ENCODE measurements around the gene GPC5. TPM values are rescaled to one million over a fixed set of nuclear protein-coding genes. Genes with fewer than 3 reads are reported as not detected.
A peak's percentile ranks its signal among the peaks of the same experiment; 100 is the strongest.

Gene GPC5
- total and polyA plus RNA-seq, 4 donors: 15.2 to 54.4 (median 24.0) TPM

- Histone ChIP-seq H3K36me3 (ENCODE audit: control insufficient read depth, insufficient read depth, low read length) (no peaks in the 10 kb centered on the region), H3K4me3 (ENCODE audit: low read depth, low read length) (no peak overlapping the region), H3K9me3 (ENCODE audit: control insufficient read depth, insufficient read depth, low read length) (no peaks in the 10 kb centered on the region), H3K27ac (ENCODE audit: low read depth, low read length) (no peak overlapping the region), H3K4me1 (ENCODE audit: control insufficient read depth, insufficient read depth, low read length) (no peaks in the 10 kb centered on the region), H3K27me3 (ENCODE audit: control insufficient read depth, insufficient read depth, low read length) (no peaks in the 10 kb centered on the region)
- DNase-seq (ENCODE audit: low read depth in 4 of 6, low spot score in 6 of 6): no peak
- WGBS (ENCODE audit: insufficient coverage): no CpG with 5 or more reads among the region's 4 CpGs
These were observed 631.2 kb downstream of the GPC5 start for GRCh38 chr13:92029641-92030040.

DNA sequence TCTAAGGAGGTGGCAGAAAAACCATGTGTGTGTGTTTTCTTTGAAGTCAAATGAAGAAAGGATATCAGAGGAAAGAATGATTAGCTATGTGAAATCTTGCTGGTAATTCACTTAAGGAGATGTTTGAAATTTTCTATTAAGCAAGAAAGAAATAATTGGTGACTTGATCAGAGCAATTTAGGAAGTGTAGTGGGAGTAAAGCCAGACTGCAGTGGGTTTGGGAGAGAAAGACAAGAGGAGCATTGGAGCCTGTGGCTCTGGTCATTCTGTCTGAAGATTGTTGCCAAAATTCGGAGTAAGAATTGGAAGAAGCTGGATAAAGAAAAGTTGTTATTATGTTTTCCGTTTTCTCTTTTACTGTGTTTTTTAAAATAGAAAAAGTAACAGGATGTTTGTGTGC, 640.5 kb downstream of the GPC5 start:
- Histone ChIP-seq H3K9me3 (ENCODE audit: control insufficient read depth, insufficient read depth, low read length) (no peaks in the 10 kb centered on the region), H3K27me3 (ENCODE audit: control insufficient read depth, insufficient read depth, low read length) (no peaks in the 10 kb centered on the region), H3K27ac (ENCODE audit: low read depth, low read length) (no peak overlapping the region), H3K4me1 (ENCODE audit: control insufficient read depth, insufficient read depth, low read length) (no peaks in the 10 kb centered on the region), H3K36me3 (ENCODE audit: control insufficient read depth, insufficient read depth, low read length) (no peaks in the 10 kb centered on the region), H3K4me3 (ENCODE audit: low read depth, low read length) (no peak overlapping the region)
- DNase-seq (ENCODE audit: low read depth in 4 of 6, low spot score in 6 of 6): no peak
- 80% methylated on average over 1 of the region's 2 CpGs for WGBS (ENCODE audit: insufficient coverage)

DNA sequence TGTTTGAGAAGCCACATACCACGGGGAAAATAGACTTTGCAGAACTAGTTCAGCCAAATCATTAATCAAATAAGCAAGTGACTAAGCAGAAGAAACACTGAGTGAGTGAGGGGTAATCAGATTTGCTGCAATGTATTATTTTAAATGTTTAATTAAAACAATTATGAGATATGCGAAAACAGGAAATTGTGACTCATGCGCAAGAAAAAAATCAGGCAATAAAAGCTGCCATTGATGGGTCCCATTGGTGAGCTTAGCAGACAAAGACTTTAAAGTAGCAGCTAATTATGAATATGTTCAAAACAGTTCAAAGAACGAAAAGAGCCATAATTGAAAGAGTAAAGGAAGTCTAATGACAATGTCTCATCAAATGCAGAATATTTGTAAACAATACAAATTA, 644.1 kb downstream of the GPC5 start:
- Histone ChIP-seq H3K9me3 (ENCODE audit: control insufficient read depth, insufficient read depth, low read length) (no peaks in the 10 kb centered on the region), H3K27me3 (ENCODE audit: control insufficient read depth, insufficient read depth, low read length) (no peaks in the 10 kb centered on the region), H3K27ac (ENCODE audit: low read depth, low read length) (no peak overlapping the region), H3K36me3 (ENCODE audit: control insufficient read depth, insufficient read depth, low read length) (no peaks in the 10 kb centered on the region), H3K4me3 (ENCODE audit: low read depth, low read length) (no peak overlapping the region), H3K4me1 (ENCODE audit: control insufficient read depth, insufficient read depth, low read length) (no peaks in the 10 kb centered on the region)
- peak in 1 of 6 donors; percentile 21 for DNase-seq (ENCODE audit: low read depth in 4 of 6, low spot score in 6 of 6)
- no CpG with 5 or more reads among the region's 4 CpGs for WGBS (ENCODE audit: insufficient coverage)

DNA sequence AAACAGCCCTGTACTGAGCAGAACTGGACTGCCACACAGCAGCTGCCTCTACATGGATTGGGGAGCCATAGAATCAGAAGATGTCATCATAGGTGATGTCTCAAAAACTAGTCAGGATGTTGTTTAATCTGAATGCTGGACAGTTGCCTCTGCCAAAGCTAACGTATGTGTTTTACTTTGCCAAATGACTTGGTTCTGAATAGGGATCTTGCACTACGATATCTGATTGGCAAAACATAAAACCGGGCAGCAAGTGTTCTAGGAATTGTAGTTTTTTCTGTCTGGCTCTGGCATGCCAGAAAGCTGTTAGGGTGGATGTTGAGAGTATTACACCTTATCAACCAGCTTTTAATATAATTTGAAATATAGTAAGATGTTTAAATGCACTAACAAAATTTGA, 645.9 kb downstream of the GPC5 start:
- 60% methylated on average over 1 of the region's 3 CpGs for WGBS (ENCODE audit: insufficient coverage)

GRCh38 chr13:92054389-92054788, 656.0 kb downstream of the GPC5 start:
- Histone ChIP-seq H3K4me1 (ENCODE audit: control insufficient read depth, insufficient read depth, low read length) (no peaks in the 10 kb centered on the region), H3K27me3 (ENCODE audit: control insufficient read depth, insufficient read depth, low read length) (no peaks in the 10 kb centered on the region), H3K9me3 (ENCODE audit: control insufficient read depth, insufficient read depth, low read length) (no peaks in the 10 kb centered on the region), H3K4me3 (ENCODE audit: low read depth, low read length) (no peak overlapping the region), H3K36me3 (ENCODE audit: control insufficient read depth, insufficient read depth, low read length) (no peaks in the 10 kb centered on the region), H3K27ac (ENCODE audit: low read depth, low read length) (no peak overlapping the region)
- no peak for DNase-seq (ENCODE audit: low read depth in 4 of 6, low spot score in 6 of 6)

More for the DNA sequence above, 645.9 kb downstream of the GPC5 start:
- Histone ChIP-seq H3K36me3 (ENCODE audit: control insufficient read depth, insufficient read depth, low read length) (no peaks in the 10 kb centered on the region), H3K9me3 (ENCODE audit: control insufficient read depth, insufficient read depth, low read length) (no peaks in the 10 kb centered on the region), H3K4me3 (ENCODE audit: low read depth, low read length) (no peak overlapping the region), H3K4me1 (ENCODE audit: control insufficient read depth, insufficient read depth, low read length) (no peaks in the 10 kb centered on the region), H3K27me3 (ENCODE audit: control insufficient read depth, insufficient read depth, low read length) (no peaks in the 10 kb centered on the region), H3K27ac (ENCODE audit: low read depth, low read length) (no peak overlapping the region)
- no peak for DNase-seq (ENCODE audit: low read depth in 4 of 6, low spot score in 6 of 6)

GRCh38 chr13:92074658-92075057, 676.2 kb downstream of the GPC5 start:
- DNase-seq (ENCODE audit: low read depth in 4 of 6, low spot score in 6 of 6): peak in 1 of 6 donors; percentile 3
- no peaks in the 10 kb centered on the region for H3K9me3 ChIP-seq (ENCODE audit: control insufficient read depth, insufficient read depth, low read length)
- H3K27ac ChIP-seq (ENCODE audit: low read depth, low read length): no peak overlapping the region
- no peaks in the 10 kb centered on the region for H3K27me3 ChIP-seq (ENCODE audit: control insufficient read depth, insufficient read depth, low read length)
- no peaks in the 10 kb centered on the region for H3K4me1 ChIP-seq (ENCODE audit: control insufficient read depth, insufficient read depth, low read length)
- no CpG with 5 or more reads among the region's 4 CpGs for WGBS (ENCODE audit: insufficient coverage)
- H3K36me3 ChIP-seq (ENCODE audit: control insufficient read depth, insufficient read depth, low read length): no peaks in the 10 kb centered on the region
- no peak overlapping the region for H3K4me3 ChIP-seq (ENCODE audit: low read depth, low read length)

- 100% methylated on average over 2 of the region's 4 CpGs for WGBS (ENCODE audit: insufficient coverage)
- no peak for DNase-seq (ENCODE audit: low read depth in 4 of 6, low spot score in 6 of 6)
- no peaks in the 10 kb centered on the region for H3K9me3 ChIP-seq (ENCODE audit: control insufficient read depth, insufficient read depth, low read length)
These were observed 699.0 kb downstream of the GPC5 start for GRCh38 chr13:92097337-92097903.

DNA sequence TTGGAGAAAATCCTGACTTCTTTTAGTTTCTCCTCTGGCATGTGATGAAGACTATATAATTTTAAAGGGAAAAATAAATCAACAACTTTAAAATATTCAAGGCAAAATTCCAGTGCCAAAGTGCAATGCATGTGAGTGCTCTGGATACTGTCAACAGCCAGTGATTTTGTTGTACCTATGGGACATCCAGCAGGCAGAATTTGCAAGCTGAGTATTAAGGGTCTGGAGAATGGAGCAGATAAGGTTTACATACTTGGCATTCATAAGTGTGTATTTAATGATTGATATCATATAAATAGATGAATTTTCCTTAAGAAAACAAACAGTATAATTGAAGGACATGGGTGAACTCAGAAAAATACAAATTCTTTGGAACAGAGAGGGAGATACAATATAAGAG, 703.4 kb downstream of the GPC5 start:
- no peak for DNase-seq (ENCODE audit: low read depth in 4 of 6, low spot score in 6 of 6)
- Histone ChIP-seq H3K27ac (ENCODE audit: low read depth, low read length) (no peak overlapping the region), H3K4me3 (ENCODE audit: low read depth, low read length) (no peak overlapping the region), H3K27me3 (ENCODE audit: control insufficient read depth, insufficient read depth, low read length) (no peaks in the 10 kb centered on the region), H3K36me3 (ENCODE audit: control insufficient read depth, insufficient read depth, low read length) (no peaks in the 10 kb centered on the region), H3K9me3 (ENCODE audit: control insufficient read depth, insufficient read depth, low read length) (no peaks in the 10 kb centered on the region), H3K4me1 (ENCODE audit: control insufficient read depth, insufficient read depth, low read length) (no peaks in the 10 kb centered on the region)

More at GRCh38 chr13:92097337-92097903, 699.0 kb downstream of the GPC5 start:
- no peak overlapping the region for H3K27ac ChIP-seq (ENCODE audit: low read depth, low read length)
- no peaks in the 10 kb centered on the region for H3K4me1 ChIP-seq (ENCODE audit: control insufficient read depth, insufficient read depth, low read length)
- no peaks in the 10 kb centered on the region for H3K27me3 ChIP-seq (ENCODE audit: control insufficient read depth, insufficient read depth, low read length)
- no peak overlapping the region for H3K4me3 ChIP-seq (ENCODE audit: low read depth, low read length)
- H3K36me3 ChIP-seq (ENCODE audit: control insufficient read depth, insufficient read depth, low read length): no peaks in the 10 kb centered on the region

- H3K36me3 ChIP-seq (ENCODE audit: control insufficient read depth, insufficient read depth, low read length): no peaks in the 10 kb centered on the region
- H3K4me1 ChIP-seq (ENCODE audit: control insufficient read depth, insufficient read depth, low read length): no peaks in the 10 kb centered on the region
- no peak overlapping the region for H3K4me3 ChIP-seq (ENCODE audit: low read depth, low read length)
- peak overlapping the region; percentile 13 for H3K27ac ChIP-seq (ENCODE audit: low read depth, low read length)
- DNase-seq (ENCODE audit: low read depth in 4 of 6, low spot score in 6 of 6): peak in 1 of 6 donors; percentile 19
- 29% methylated on average over 5 of the region's 6 CpGs for WGBS (ENCODE audit: insufficient coverage)
- H3K9me3 ChIP-seq (ENCODE audit: control insufficient read depth, insufficient read depth, low read length): no peaks in the 10 kb centered on the region
- no peaks in the 10 kb centered on the region for H3K27me3 ChIP-seq (ENCODE audit: control insufficient read depth, insufficient read depth, low read length)
These were observed 705.3 kb downstream of the GPC5 start for GRCh38 chr13:92103689-92104153.

GRCh38 chr13:92122186-92122853, 723.9 kb downstream of the GPC5 start:
- 68% methylated on average over 6 of the region's 9 CpGs for WGBS (ENCODE audit: insufficient coverage)

More at GRCh38 chr13:92122186-92122853, 723.9 kb downstream of the GPC5 start:
- Histone ChIP-seq H3K4me3 (ENCODE audit: low read depth, low read length) (no peak overlapping the region), H3K36me3 (ENCODE audit: control insufficient read depth, insufficient read depth, low read length) (no peaks in the 10 kb centered on the region), H3K9me3 (ENCODE audit: control insufficient read depth, insufficient read depth, low read length) (no peaks in the 10 kb centered on the region), H3K27ac (ENCODE audit: low read depth, low read length) (no peak overlapping the region), H3K27me3 (ENCODE audit: control insufficient read depth, insufficient read depth, low read length) (no peaks in the 10 kb centered on the region), H3K4me1 (ENCODE audit: control insufficient read depth, insufficient read depth, low read length) (no peaks in the 10 kb centered on the region)
- peak in 1 of 6 donors; percentile 11 for DNase-seq (ENCODE audit: low read depth in 4 of 6, low spot score in 6 of 6)

Data from spinal cord (tissue), 10 donors.